WTC11 (cell line): ENCODE results near the gene MGRN1. TPM values are rescaled to one million over a fixed set of nuclear protein-coding genes. Genes with fewer than 3 reads are reported as not detected.

Source experiments
- ATAC-seq: fragments of 200-7000 bp; cut with Tn5 transposase; 2 replicates; pipeline ENCODE4 v1.10.0; 2021; ENCODE audit warnings: mild to moderate bottlenecking, moderate library complexity
- CTCF ChIA-PET: fragments of 300-600 bp; sonication (Branson Sonifier 250); formaldehyde crosslinking; loops from one replicate; lab custom pipeline; 2021; ENCODE audit warnings: antibody characterized with exemption; lab: Charles Lee
- POLR2A ChIA-PET: fragments of 350-600 bp; sonication (Branson Sonifier 250); formaldehyde crosslinking; loops from one replicate; lab custom pipeline; 2021; ENCODE audit warnings: antibody characterized with exemption; lab: Charles Lee
- DNase-seq: peaks from one replicate; pipeline ENCODE4 v3.0.0; 2021; ENCODE audit warnings: low spot score
- H3K27ac Mint-ChIP-seq: 2 replicates; pipeline ENCODE4 v1.8.0; 2021; ENCODE audit warnings: mixed read lengths
- H3K27me3 Mint-ChIP-seq: 2 replicates; pipeline ENCODE4 v1.8.0; 2021; ENCODE audit warnings: low read depth, mild to moderate bottlenecking, moderate library complexity, mixed read lengths
- H3K36me3 Mint-ChIP-seq: 2 replicates; pipeline ENCODE4 v1.8.0; 2021; ENCODE audit warnings: mixed read lengths
- H3K4me1 Mint-ChIP-seq: 2 replicates; pipeline ENCODE4 v1.8.0; 2022; ENCODE audit warnings: mixed read lengths
- H3K4me3 Mint-ChIP-seq: 2 replicates; pipeline ENCODE4 v1.8.0; 2021; ENCODE audit warnings: mild to moderate bottlenecking, moderate library complexity, mixed read lengths
- H3K9me3 Mint-ChIP-seq: 2 replicates; pipeline ENCODE4 v1.8.0; 2021; ENCODE audit warnings: mixed read lengths
- ATF3 ChIP-seq: sonication (generic); formaldehyde crosslinking; conservative IDR thresholded peaks from 2 replicates; pipeline ENCODE4 v1.8.1; 2022; ENCODE audit warnings: mild to moderate bottlenecking, missing genetic modification reagents
- CDX4 ChIP-seq: fragments of 250-450 bp; sonication (Bioruptor Pico); IDR thresholded peaks from 2 replicates; pipeline ENCODE4 v1.9.0; 2021; ENCODE audit warnings: moderate library complexity, mild to moderate bottlenecking, inconsistent platforms, borderline replicate concordance
- CREB1 ChIP-seq: sonication (generic); formaldehyde crosslinking; IDR thresholded peaks from 2 replicates; pipeline ENCODE4 v1.8.0; 2023; ENCODE audit warnings: mild to moderate bottlenecking, missing genetic modification reagents
- E2F4 ChIP-seq: sonication (generic); formaldehyde crosslinking; IDR thresholded peaks from 2 replicates; pipeline ENCODE4 v1.8.1; 2022; ENCODE audit warnings: low read depth, mild to moderate bottlenecking, moderate library complexity, missing genetic modification reagents, borderline replicate concordance
- FOXJ3 ChIP-seq: sonication (generic); formaldehyde crosslinking; IDR thresholded peaks from 2 replicates; pipeline ENCODE4 v1.9.0; 2021; ENCODE audit warnings: missing genetic modification reagents, mild to moderate bottlenecking, borderline replicate concordance
- FOXP4 ChIP-seq: sonication (generic); formaldehyde crosslinking; IDR thresholded peaks from 2 replicates; pipeline ENCODE4 v1.8.0; 2022; ENCODE audit warnings: mild to moderate bottlenecking, missing genetic modification reagents
- GABPB1 ChIP-seq: sonication (generic); formaldehyde crosslinking; IDR thresholded peaks from 2 replicates; pipeline ENCODE4 v1.8.1; 2023; ENCODE audit warnings: mild to moderate bottlenecking, missing genetic modification reagents
- KAT7 ChIP-seq: sonication (generic); formaldehyde crosslinking; IDR thresholded peaks from 2 replicates; pipeline ENCODE4 v1.8.1; 2023; ENCODE audit warnings: missing genetic modification reagents, mild to moderate bottlenecking, borderline replicate concordance
- MXD4 ChIP-seq: fragments of 250-450 bp; sonication (Bioruptor Pico); IDR thresholded peaks from 2 replicates; pipeline ENCODE4 v1.8.0; 2021; ENCODE audit warnings: mild to moderate bottlenecking, moderate library complexity, borderline replicate concordance
- MYBL2 ChIP-seq: sonication (generic); formaldehyde crosslinking; IDR thresholded peaks from 2 replicates; pipeline ENCODE4 v1.8.1; 2023; ENCODE audit warnings: mild to moderate bottlenecking, moderate library complexity, missing genetic modification reagents
- PRDM15 ChIP-seq: sonication (generic); formaldehyde crosslinking; IDR thresholded peaks from 2 replicates; pipeline ENCODE4 v1.8.0; 2022; ENCODE audit warnings: missing genetic modification reagents
- PRRX2 ChIP-seq: fragments of 250-450 bp; sonication (Bioruptor Pico); IDR thresholded peaks from 2 replicates; pipeline ENCODE4 v1.8.0; 2021; ENCODE audit warnings: mild to moderate bottlenecking
- RELA ChIP-seq: sonication (generic); formaldehyde crosslinking; IDR thresholded peaks from 2 replicates; pipeline ENCODE4 v1.8.1; 2022; ENCODE audit warnings: missing genetic modification reagents, mild to moderate bottlenecking, borderline replicate concordance
- SMAD3 ChIP-seq: sonication (generic); formaldehyde crosslinking; IDR thresholded peaks from 2 replicates; pipeline ENCODE4 v1.8.0; 2022; ENCODE audit warnings: missing genetic modification reagents, mild to moderate bottlenecking, borderline replicate concordance
- TEAD4 ChIP-seq: sonication (generic); formaldehyde crosslinking; IDR thresholded peaks from 2 replicates; pipeline ENCODE4 v1.8.0; 2022; ENCODE audit warnings: mild to moderate bottlenecking, missing genetic modification reagents
- USF2 ChIP-seq: sonication (generic); formaldehyde crosslinking; IDR thresholded peaks from 2 replicates; pipeline ENCODE4 v1.8.1; 2023; ENCODE audit warnings: mild to moderate bottlenecking, missing genetic modification reagents, moderate library complexity
- ZNF396 ChIP-seq: fragments of 250-450 bp; sonication (Bioruptor Pico); IDR thresholded peaks from 2 replicates; pipeline ENCODE4 v1.8.0; 2021; ENCODE audit warnings: mild to moderate bottlenecking, moderate library complexity, borderline replicate concordance
- ZSCAN18 ChIP-seq: fragments of 250-450 bp; sonication (Bioruptor Pico); IDR thresholded peaks from 2 replicates; pipeline ENCODE4 v2.1.2; 2022; ENCODE audit warnings: mild to moderate bottlenecking, moderate library complexity
- total RNA-seq: library from RNA; stranded (reverse); gene quantifications from 3 replicates; pipeline ENCODE4 v1.2.3, GENCODE V29; 2021

The MGRN1 gene
- total RNA-seq, 1 experiment from 2014 or later: 88.8 TPM

- H3K36me3 Mint-ChIP-seq: no peaks in the 10 kb centered on the region; the same call in 1 of the 2 replicates
- no peak overlapping the region for H3K27ac Mint-ChIP-seq
- no peak for ATAC-seq
- DNase-seq: no peak
- no peaks in the 10 kb centered on the region for H3K27me3 Mint-ChIP-seq
- TF ChIP-seq FOXP4 (CRISPR knock-in tag) (no peak), USF2 (no peak), ZNF396 (CRISPR knock-in tag) (no peak), FOXJ3 (CRISPR knock-in tag) (no peak), ZSCAN18 (no peak), PRDM15 (CRISPR knock-in tag) (no peak), MYBL2 (CRISPR knock-in tag) (no peak), RELA (CRISPR knock-in tag) (no peak), GABPB1 (CRISPR knock-in tag) (no peak), TEAD4 (CRISPR knock-in tag) (no peak), PRRX2 (CRISPR knock-in tag) (no peak), E2F4 (no peak), ATF3 (CRISPR knock-in tag) (no peak), SMAD3 (CRISPR knock-in tag) (no peak), CDX4 (CRISPR knock-in tag) (no peak), KAT7 (CRISPR knock-in tag) (no peak), MXD4 (CRISPR knock-in tag) (no peak), CREB1 (no peak)
- H3K4me3 Mint-ChIP-seq: no peak overlapping the region
- ChIA-PET POLR2A (no interaction called here), CTCF (interaction anchor here (0.6 kb wide), 1 partner anchor 57 kb away, joined by 8 read pairs; no protein-coding TSS in a partner anchor)
- no peaks in the 10 kb centered on the region for H3K9me3 Mint-ChIP-seq
- H3K4me1 Mint-ChIP-seq: peaks cover 6% of the 10 kb centered on the region; the same call in 1 of the 2 replicates
These were observed 20.2 kb upstream of the MGRN1 start for GRCh38 chr16:4604401-4604800.
